Measurements from ENCODE around the gene SCAF1.
"Not testable (repeated sequence)": the region's sequence is repeated elsewhere in the genome, so short reads cannot be mapped to it uniquely, and the experiment has no call there.

SCAF1 gene

GRCh38 chr19:49614096-49614833 lies 27.7 kb upstream of the SCAF1 start:
- FAIRE-seq (no peak), DNase-seq (ENCODE audit: low spot score) (no peak)

DNA sequence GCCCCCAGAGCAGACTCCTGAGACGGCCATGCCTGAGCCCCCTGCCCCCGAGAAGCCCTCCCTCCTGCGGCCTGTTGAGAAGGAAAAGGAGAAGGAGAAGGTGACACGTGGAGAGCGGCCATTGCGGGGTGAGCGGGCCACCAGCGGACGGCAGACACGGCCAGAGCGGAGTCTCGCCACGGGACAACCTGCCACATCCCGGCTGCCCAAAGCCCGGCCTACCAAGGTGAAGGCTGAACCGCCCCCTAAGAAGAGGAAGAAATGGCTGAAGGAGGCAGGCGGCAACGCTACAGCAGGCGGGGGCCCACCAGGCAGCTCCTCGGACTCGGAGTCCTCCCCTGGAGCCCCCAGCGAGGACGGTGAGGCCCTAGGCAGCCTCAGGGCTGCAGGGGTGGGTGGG lies 26.1 kb upstream of the SCAF1 start:
- no peak for FAIRE-seq

DNA sequence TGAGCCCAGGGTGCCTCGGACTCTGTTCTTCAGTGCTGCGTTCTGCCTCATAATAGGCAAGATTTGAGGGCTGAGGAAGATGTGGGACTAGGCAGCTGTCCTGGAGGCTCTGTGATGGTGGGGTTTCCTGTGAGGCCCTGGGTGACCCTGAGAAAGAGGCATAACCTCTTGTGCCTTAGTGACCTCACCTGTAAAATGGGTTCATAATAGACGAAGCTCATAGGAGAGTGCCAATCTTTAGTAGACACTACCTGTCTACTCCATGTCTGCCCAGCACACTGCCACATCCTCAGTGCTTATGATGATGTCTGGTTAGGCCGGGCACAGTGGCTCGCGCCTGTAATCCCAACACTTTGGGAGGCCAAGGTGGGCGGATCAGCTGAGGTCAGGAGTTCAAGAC lies 25.5 kb upstream of the SCAF1 start:
- FAIRE-seq = no peak

More for the DNA sequence above, 26.1 kb upstream of the SCAF1 start:
- no peak for DNase-seq (ENCODE audit: low spot score)

DNA sequence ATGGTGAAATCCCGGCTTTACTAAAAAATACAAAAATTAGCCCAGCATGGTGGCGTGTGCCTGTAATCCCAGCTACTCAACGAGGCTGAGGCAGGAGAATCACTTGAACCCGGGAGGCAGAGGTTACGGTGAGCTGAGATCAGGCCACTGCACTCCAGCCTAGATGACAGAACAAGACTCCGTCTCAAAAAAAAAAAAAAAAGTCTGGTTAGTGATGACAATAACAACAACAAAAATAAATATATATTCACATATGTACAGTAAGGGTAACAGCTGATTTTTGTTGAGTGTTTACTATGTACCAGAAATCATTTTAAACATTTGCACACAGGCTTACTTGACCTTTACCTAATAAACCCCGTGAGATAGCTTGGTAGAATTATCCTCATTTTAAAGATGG lies 25.1 kb upstream of the SCAF1 start:
- FAIRE-seq = no peak

More for the DNA sequence above, 25.5 kb upstream of the SCAF1 start:
- no peak for DNase-seq (ENCODE audit: low spot score)

GRCh38 chr19:49617860-49618259 lies 24.1 kb upstream of the SCAF1 start:
- DNase-seq (ENCODE audit: low spot score); FAIRE-seq: not testable (repeated sequence)

More for the DNA sequence above, 25.1 kb upstream of the SCAF1 start:
- no peak for DNase-seq (ENCODE audit: low spot score)

DNA sequence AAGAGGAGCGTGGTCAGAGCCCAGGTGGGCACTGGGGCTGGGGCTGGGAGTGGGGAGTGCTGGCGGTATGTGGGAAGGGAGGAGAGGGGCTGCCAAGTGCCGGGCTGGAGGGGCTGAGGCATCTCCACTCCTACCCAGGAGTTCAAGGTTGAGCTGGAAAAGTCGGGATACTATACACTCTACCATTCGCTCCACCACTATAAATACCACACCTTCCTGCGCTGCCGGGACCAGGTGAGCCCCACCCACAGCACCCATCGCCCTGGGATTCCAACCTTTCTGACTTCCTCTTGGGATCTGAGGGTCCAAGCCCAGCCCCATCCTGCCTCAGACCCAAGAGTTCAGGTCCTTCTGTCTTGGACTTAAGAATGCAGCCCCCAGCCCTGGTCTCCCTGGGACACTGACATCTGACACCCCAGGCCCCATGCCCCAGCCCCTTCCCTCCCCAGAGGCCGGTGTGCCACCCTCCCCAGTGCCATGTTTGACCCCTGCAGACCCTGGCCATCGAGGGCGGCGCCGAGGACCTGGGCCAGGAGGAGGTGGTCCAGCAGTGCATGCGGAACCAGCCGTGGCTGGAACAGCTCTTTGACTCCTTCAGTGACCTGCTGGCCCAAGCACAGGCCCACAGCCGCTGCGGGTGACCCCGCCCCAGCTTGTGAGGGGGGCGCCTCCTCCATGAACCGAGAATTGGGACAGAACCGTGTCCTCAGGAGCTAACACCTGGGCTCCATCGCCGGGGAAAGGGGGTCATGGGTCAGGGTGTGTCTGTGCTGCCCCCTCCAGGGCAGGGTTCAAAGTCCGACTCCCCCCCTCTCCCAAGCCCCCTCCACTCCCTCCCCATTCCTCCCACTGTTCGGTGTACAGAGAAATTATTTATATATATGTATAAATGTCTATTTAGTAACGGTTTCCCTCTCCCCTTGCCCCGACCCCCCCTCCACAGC lies 16.8 kb upstream of the SCAF1 start:
- FAIRE-seq (no peak), DNase-seq (ENCODE audit: low spot score) (no peak)

DNA sequence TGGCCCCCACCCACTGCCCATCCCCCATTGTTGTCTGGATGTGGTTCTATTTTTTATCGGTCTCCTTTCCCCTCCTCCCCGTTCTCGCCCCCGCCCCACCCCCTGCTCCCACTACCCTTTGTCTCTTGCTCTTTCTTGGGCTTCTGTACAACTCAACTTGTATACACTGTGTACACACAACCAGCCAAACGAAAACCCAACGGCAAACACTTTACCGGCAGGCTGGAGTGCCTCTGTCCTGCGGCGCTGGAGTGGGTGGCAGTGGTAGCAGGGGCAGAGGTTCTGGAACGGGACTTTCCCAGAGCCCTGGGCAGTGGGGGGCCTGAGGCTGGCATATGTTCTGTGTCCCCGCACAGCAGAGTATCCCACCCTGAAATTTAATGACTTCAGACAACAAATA lies 15.8 kb upstream of the SCAF1 start:
- FAIRE-seq (no peak), DNase-seq (ENCODE audit: low spot score) (no peak)

GRCh38 chr19:49629659-49630058 lies 12.3 kb upstream of the SCAF1 start:
- DNase-seq (ENCODE audit: low spot score) (no peak), FAIRE-seq (no peak)

GRCh38 chr19:49631014-49631588 lies 10.9 kb upstream of the SCAF1 start:
- DNase-seq (ENCODE audit: low spot score) = no peak
- FAIRE-seq = no peak

GRCh38 chr19:49631610-49632192 lies 10.3 kb upstream of the SCAF1 start:
- DNase-seq (ENCODE audit: low spot score) (no peak), FAIRE-seq (no peak)

DNA sequence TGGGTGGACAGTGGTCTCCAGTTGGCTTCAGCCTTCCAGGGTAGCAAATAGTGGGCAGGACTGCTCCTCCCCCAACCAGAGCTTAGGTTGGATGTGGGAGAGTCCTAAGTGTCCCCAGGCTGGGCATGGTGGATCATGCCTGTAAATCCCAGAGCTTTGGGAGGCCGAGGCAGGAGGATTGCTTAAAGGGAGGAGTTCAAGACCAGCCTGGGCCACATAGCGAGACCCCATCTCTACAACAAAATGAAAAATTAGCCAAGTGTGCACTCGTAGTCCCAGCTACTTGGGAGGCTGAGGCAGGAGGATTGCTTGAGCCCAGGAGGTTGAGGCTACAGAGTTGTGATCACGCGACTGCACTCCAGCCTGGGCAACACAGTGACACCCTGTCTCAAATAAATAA lies 9.4 kb upstream of the SCAF1 start:
- FAIRE-seq = no peak
- DNase-seq (ENCODE audit: low spot score) = no peak

DNA sequence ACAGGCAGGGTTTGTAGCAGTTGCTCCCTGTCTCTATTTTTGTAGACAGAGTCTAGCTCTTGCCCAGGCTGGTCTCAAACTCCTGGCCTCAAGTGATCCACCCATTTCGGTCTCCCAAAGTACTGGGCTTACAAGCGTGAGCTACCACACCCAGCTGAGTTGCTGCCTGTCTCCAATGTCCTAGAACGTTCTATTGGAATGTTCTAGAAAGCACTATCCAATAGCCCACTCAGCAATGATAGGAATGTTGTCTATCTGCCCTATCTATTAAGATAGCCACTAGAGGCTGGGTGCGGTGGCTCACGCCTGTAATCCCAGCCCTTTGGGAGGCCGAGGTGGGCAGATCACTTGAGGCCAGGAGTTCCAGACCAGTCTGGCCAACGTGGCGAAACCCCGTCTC lies 8.7 kb upstream of the SCAF1 start:
- not testable (repeated sequence) for DNase-seq (ENCODE audit: low spot score); FAIRE-seq

GRCh38 chr19:49635530-49636232 lies 6.3 kb upstream of the SCAF1 start:
- DNase-seq (ENCODE audit: low spot score) = no peak
- FAIRE-seq = no peak

- FAIRE-seq (no peak), DNase-seq (ENCODE audit: low spot score) (no peak)
These were observed 5.6 kb upstream of the SCAF1 start for GRCh38 chr19:49636233-49636932.

DNA sequence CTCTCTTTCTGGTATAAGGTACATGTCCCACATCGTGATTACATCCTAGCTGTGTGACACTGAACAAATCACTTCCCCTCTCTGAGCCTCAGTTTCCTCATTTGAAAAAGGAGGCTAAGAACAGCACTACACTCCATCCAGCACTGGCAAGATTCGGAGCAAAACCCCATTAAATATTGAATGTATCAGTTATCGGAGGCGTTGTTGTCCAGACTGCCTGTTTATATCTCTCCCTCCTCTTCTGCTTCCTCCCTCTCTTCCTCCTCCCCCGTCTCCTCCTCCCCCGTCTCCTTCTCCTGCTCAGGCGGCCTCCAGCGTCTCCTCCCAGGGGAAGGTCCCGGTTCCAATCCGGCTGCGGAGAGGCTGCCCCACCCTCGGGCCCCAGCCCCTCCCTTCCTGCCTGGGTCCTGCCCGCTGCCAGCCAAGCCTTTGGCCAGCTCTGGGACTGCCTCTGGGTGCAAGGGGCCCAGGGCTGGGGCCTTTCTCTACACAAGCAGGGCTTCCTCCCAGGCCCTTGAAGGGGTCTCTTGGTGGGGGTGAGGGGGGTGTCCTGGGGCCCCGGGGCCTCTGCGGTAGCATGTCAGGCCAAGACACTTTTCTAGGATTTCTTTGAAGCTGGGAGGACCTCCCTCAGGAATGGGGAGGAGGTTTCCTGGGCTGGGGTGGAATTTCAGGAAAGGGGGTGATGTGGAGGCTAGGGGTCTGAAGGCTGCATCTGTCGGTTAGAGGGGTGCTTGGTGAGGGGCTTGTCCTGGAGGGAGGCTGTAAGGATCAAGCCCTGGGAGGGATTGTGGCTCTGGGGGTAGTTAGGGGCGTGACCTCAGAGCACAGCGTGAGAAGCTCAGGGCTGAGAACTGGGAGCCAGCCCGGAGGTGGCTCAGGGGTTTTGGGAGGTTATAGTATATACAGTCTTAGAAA lies 3.9 kb upstream of the SCAF1 start:
- FAIRE-seq (peak; percentile 58), DNase-seq (ENCODE audit: low spot score) (peak; percentile 89)

GRCh38 chr19:49639401-49640112 lies 2.5 kb upstream of the SCAF1 start:
- peak; percentile 21 for DNase-seq (ENCODE audit: low spot score)
- FAIRE-seq = no peak

DNA sequence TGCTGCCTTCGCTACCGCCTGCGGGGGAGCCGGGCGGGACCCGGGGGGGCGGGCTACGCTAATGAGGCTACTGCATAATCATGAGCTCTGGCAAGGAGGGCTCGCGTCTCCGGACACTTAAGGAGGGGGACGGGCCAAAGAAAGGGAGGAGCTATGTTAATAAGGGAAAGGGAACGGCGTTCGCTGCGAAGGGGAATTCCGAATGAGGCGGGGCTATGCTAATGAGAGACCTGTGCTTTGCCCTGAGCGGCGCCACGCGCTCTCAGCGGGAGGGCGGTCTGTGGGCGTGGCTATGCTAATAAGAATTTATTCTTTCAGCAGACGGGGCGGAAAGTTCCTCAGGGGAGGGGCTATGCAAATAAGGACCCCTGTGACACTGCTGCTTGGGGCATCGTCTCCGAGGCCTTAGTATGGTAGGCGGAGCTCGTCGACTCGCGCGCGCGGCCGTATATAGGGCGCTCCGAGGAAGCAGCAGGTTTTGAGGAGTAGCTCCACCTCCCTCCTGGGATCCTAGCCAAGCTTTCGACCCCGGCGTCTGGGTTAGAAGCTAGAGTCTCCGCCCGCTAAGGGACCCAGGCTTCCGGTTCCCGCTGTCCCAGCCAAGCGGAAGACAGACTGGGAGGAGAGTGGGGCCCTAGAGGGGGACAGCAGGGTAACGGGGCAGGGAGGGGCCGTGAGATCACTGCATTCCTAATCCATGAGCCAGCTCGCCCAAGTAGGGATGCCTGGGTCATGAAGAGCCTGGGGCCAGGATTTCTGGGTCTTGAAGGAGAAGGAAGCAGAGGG lies 1.7 kb upstream of the SCAF1 start, which contains the start of gene RRAS:
Gene RRAS, minus strand, starts transcription at position 31 of the 786 bp plus-strand sequence. CDS start 45 bp downstream, outside the sequence.
- peak; percentile 97 for DNase-seq (ENCODE audit: low spot score)
- peak; percentile 84 for FAIRE-seq
